SK-N-SH (cell line): ENCODE data around the gene SPON1. TPM values are rescaled to one million over a fixed set of nuclear protein-coding genes. Genes with fewer than 3 reads are reported as not detected.

Experiments used
- CTCF ChIA-PET: fragments of 300-600, 350-600 bp; formaldehyde crosslinking; extraction: SDS; loops from one replicate; lab custom pipeline; 2021; lab: Yijun Ruan, JAX
- POLR2A ChIA-PET: fragments of 350-600 bp; sonication (Branson Sonifier 250); formaldehyde crosslinking; extraction: SDS; loops from one replicate; lab custom pipeline; 2020; ENCODE audit warnings: antibody characterized with exemption, inconsistent platforms; lab: Yijun Ruan, JAX
- DNase-seq: peaks from one replicate; pipeline ENCODE4 v3.0.0; 2012
- H2AFZ ChIP-seq: fragments of 200-600 bp; sonication (generic); 2 replicates; pipeline ENCODE4 v1.8.1; 2016; ENCODE audit warnings: antibody characterized with exemption, mild to moderate bottlenecking, low read depth
- H3F3A ChIP-seq: fragments of 200-600 bp; sonication (generic); replicated peaks from 2 replicates; pipeline ENCODE3; 2016; ENCODE audit warnings: antibody characterized with exemption, mild to moderate bottlenecking; ENCODE audit not compliant: insufficient read depth
- H3K27ac ChIP-seq, 2 experiments: fragments of 200-500 bp in 1 of 2; fragments of 200-600 bp in 1 of 2; sonication (Bioruptor generic) in 1 of 2; sonication (generic), shearing (Covaris generic) in 1 of 2; 2 replicates each; pipeline versions ENCODE4 v1.5.1 to v1.6.1; 2014 to 2016; ENCODE audit warnings: low read depth in 2 of 2, inconsistent platforms in 1 of 2, low read length in 1 of 2, mild to moderate bottlenecking in 1 of 2, mixed read lengths in 1 of 2
- H3K27me3 ChIP-seq: fragments of 200-600 bp; sonication (generic), shearing (Covaris generic); 2 replicates; pipeline ENCODE4 v1.6.1; 2016; ENCODE audit warnings: mixed run types; ENCODE audit not compliant: insufficient read depth
- H3K36me3 ChIP-seq, 2 experiments: fragments of 200-500 bp in 1 of 2; fragments of 200-600 bp in 1 of 2; sonication (Bioruptor generic) in 1 of 2; sonication (generic) in 1 of 2; replicated peaks in 1 of 2; 2 replicates each; pipeline versions ENCODE3 to v1.5.1; 2014 to 2016; ENCODE audit warnings: low read length in 1 of 2, mild to moderate bottlenecking in 1 of 2; ENCODE audit not compliant: insufficient read depth in 2 of 2, control insufficient read depth in 1 of 2
- H3K4me1 ChIP-seq, 2 experiments: fragments of 200-500 bp in 1 of 2; fragments of 200-600 bp in 1 of 2; sonication (Bioruptor generic) in 1 of 2; sonication (generic), shearing (Covaris generic) in 1 of 2; 2 replicates each; pipeline versions ENCODE4 v1.5.1 to v1.6.1; 2014 to 2016; ENCODE audit warnings: low read depth in 1 of 2, low read length in 1 of 2, mixed run types in 1 of 2; ENCODE audit not compliant: insufficient read depth in 2 of 2, control insufficient read depth in 1 of 2
- H3K4me2 ChIP-seq: fragments of 200-600 bp; sonication (generic), shearing (Covaris generic); 2 replicates; pipeline ENCODE4 v1.6.1; 2017; ENCODE audit warnings: mixed run types
- H3K4me3 ChIP-seq, 2 experiments: fragments of 200-500 bp in 1 of 2; fragments of 200-600 bp in 1 of 2; sonication (Bioruptor generic) in 1 of 2; sonication (generic), shearing (Covaris generic) in 1 of 2; 2 replicates each; pipeline versions ENCODE4 v1.5.1 to v1.8.1; 2014 to 2016; ENCODE audit warnings: low read depth in 2 of 2, inconsistent platforms in 1 of 2, low read length in 1 of 2, mild to moderate bottlenecking in 1 of 2, mixed read lengths in 1 of 2, moderate library complexity in 1 of 2
- H3K79me2 ChIP-seq: fragments of 200-600 bp; sonication (generic); 2 replicates; pipeline ENCODE4 v1.8.1; 2017; ENCODE audit warnings: mild to moderate bottlenecking; ENCODE audit not compliant: insufficient read depth
- H3K9ac ChIP-seq: fragments of 200-600 bp; sonication (generic); 2 replicates; pipeline ENCODE4 v1.6.1; 2017; ENCODE audit warnings: mixed run types
- H3K9me2 ChIP-seq: fragments of 200-600 bp; sonication (generic); 2 replicates; pipeline ENCODE4 v1.6.1; 2017; ENCODE audit warnings: mixed run types
- H3K9me3 ChIP-seq: fragments of 200-600 bp; sonication (generic); 2 replicates; pipeline ENCODE4 v1.6.1; 2017; ENCODE audit warnings: mixed run types, mild to moderate bottlenecking, moderate library complexity
- H4K20me1 ChIP-seq: fragments of 200-600 bp; sonication (generic); 2 replicates; pipeline ENCODE4 v1.6.1; 2017; ENCODE audit warnings: mild to moderate bottlenecking, mixed run types; ENCODE audit not compliant: insufficient read depth
- CHD2 ChIP-seq: fragments of 150-350 bp; IDR thresholded peaks from 2 replicates; pipeline ENCODE4 v1.6.1; 2018; ENCODE audit warnings: low read length; ENCODE audit not compliant: partially characterized antibody
- ELF1 ChIP-seq: IDR thresholded peaks from 2 replicates; pipeline ENCODE4 v1.4.0; 2012
- FOSL2 ChIP-seq: IDR thresholded peaks from 2 replicates; pipeline ENCODE4 v1.4.0; 2012; ENCODE audit warnings: low read depth, mild to moderate bottlenecking, moderate library complexity, borderline replicate concordance
- GABPA ChIP-seq: IDR thresholded peaks from 2 replicates; pipeline ENCODE4 v1.4.0; 2012; ENCODE audit warnings: low read depth, mild to moderate bottlenecking
- GATA2 ChIP-seq: sonication (generic); formaldehyde crosslinking; IDR thresholded peaks from 2 replicates; pipeline ENCODE4 v1.5.0; 2020; ENCODE audit warnings: mild to moderate bottlenecking, missing genetic modification reagents
- IRF3 ChIP-seq: fragments of 150-350 bp; IDR thresholded peaks from 2 replicates; pipeline ENCODE4 v1.6.1; 2016; ENCODE audit warnings: mild to moderate bottlenecking, low read depth, low read length
- NFIC ChIP-seq: IDR thresholded peaks from 2 replicates; pipeline ENCODE4 v1.4.0; 2012; ENCODE audit warnings: borderline replicate concordance
- REST ChIP-seq: IDR thresholded peaks from 2 replicates; pipeline ENCODE4 v1.6.1; 2012; ENCODE audit warnings: mild to moderate bottlenecking, low read depth, low read length, moderate library complexity
- SMC3 ChIP-seq: IDR thresholded peaks from 2 replicates; pipeline ENCODE4 v1.6.1; 2012; ENCODE audit warnings: low read depth, low read length, improper control_type of control experiment
- ZBTB33 ChIP-seq: IDR thresholded peaks from 2 replicates; pipeline ENCODE4 v1.4.0; 2012; ENCODE audit warnings: low read depth, borderline replicate concordance
- WGBS: methylation state at CpG from one replicate; pipeline ENCODE4 v1.1.6; 2017; ENCODE audit warnings: low lambda C conversion rate; 5-methylcytosine and 5-hydroxymethylcytosine counted together
- polyA plus RNA-seq, 3 experiments: library from polyadenylated mRNA; depleted of rRNA; stranded (reverse); fragments of >200 nt; gene quantifications; 2 replicates each; pipeline ENCODE4 v1.2.3, GENCODE V29; 2012

Gene SPON1
- polyA plus RNA-seq, 1 of the 3 experiments (the other 2 are of a cell fraction) = not detected

- H3K9me2 ChIP-seq = no peaks in the 10 kb centered on the region
- TF ChIP-seq GATA2 (CRISPR knock-in tag) (no peak), NFIC (no peak), CHD2 (no peak), GABPA (no peak), ZBTB33 (no peak), ELF1 (no peak), SMC3 (no peak), FOSL2 (no peak), REST (no peak), IRF3 (no peak)
- no peaks in the 10 kb centered on the region; the same call in 1 of the 2 replicates for H3K27me3 ChIP-seq
- no peaks in the 10 kb centered on the region for H3F3A ChIP-seq
- 24% methylated on average over 4 of the region's 4 CpGs for WGBS
- CTCF ChIA-PET = interaction anchor here (1.0 to 15.0 kb wide), 5 partner anchors 18 to 297 kb away, joined by 3 to 101 read pairs (median 13); no protein-coding TSS in a partner anchor
- no peaks in the 10 kb centered on the region for H3K36me3 ChIP-seq
- H4K20me1 ChIP-seq = no peaks in the 10 kb centered on the region
- no peaks in the 10 kb centered on the region for H3K79me2 ChIP-seq
- no peak overlapping the region for H3K9ac ChIP-seq
- no peaks in the 10 kb centered on the region for H3K9me3 ChIP-seq
- H3K27ac ChIP-seq = no peak overlapping the region
- H3K4me2 ChIP-seq = no peak overlapping the region
- no peak overlapping the region for H3K4me3 ChIP-seq
- DNase-seq = no peak
- H2AFZ ChIP-seq = no peak overlapping the region
- H3K4me1 ChIP-seq = peaks cover 0 to 3% of the 10 kb centered on the region in 2 experiments; a peak in 1 of 4 replicates
- POLR2A ChIA-PET = interaction anchor here (0.6 kb wide), 1 partner anchor 126 kb away, joined by 3 read pairs; no protein-coding TSS in a partner anchor
These were observed 9.9 kb upstream of the SPON1 start for GRCh38 chr11:13952668-13953067.
